NCI-H2029 (cell line): ENCODE results near the gene NEK8.

ENCODE experiments used
- DNase-seq: peaks from one replicate; lab custom pipeline; 2025; lab: John Stamatoyannopoulos, UW

NEK8 gene

GRCh38 chr17:28744972-28745785, 16.6 kb downstream of the NEK8 start:
- DNase-seq = peak; percentile 59

DNA sequence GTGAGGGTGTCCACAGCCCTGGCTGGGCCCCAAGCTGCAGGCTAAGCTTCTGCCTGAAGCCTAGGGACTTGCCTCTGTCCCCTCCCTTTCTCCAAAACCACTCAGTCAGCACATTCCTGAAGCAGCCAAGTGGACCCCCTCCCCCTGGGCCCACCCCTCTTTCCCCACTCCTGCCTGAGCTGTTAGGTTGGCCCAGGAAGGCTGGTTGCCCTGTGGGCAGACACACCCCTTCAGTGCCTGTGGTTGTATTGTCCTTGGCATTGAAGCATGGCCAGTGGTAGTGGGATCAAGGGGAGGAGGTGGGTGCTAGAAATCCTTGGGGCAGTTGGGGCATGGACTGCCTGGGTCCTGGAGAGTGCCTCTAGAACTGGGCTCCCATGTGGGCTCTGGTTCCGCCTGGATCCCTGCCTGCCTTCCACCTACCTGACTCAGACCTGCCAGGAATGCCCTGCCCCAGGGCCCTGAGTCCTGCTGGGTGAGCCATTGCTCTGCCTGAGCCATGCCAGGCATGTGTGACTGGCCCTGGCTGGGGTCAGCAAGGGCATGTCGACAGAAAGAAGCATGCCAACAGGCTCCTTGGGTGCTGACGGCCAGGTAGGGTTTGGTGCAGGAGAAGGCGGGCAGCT, 17.3 kb downstream of the NEK8 start:
- DNase-seq = no peak

DNA sequence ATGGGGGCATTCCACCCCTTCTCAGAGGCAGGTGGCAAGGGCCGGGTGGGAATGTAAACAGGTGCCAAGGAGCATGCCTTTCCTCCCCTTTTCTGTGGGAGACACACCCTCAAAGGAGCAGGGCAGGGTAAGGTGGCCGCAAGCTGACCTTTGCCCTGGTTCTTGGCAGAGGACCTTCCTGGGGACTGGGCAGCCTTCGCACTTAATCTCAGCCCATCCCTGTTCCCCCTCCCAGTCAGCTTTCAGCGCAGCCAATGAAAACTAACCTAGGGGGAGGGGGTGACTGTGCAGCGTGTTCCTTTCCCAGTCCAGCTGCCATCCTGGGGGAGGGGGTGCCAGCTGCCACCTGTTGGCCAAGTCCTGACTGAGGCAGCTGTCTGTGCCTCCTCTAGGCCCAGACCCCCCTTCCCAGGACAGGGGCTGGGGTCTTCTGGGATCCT, 18.0 kb downstream of the NEK8 start:
- peak; percentile 90 for DNase-seq

GRCh38 chr17:28747051-28747691, 18.6 kb downstream of the NEK8 start:
- peak; percentile 90 for DNase-seq

DNA sequence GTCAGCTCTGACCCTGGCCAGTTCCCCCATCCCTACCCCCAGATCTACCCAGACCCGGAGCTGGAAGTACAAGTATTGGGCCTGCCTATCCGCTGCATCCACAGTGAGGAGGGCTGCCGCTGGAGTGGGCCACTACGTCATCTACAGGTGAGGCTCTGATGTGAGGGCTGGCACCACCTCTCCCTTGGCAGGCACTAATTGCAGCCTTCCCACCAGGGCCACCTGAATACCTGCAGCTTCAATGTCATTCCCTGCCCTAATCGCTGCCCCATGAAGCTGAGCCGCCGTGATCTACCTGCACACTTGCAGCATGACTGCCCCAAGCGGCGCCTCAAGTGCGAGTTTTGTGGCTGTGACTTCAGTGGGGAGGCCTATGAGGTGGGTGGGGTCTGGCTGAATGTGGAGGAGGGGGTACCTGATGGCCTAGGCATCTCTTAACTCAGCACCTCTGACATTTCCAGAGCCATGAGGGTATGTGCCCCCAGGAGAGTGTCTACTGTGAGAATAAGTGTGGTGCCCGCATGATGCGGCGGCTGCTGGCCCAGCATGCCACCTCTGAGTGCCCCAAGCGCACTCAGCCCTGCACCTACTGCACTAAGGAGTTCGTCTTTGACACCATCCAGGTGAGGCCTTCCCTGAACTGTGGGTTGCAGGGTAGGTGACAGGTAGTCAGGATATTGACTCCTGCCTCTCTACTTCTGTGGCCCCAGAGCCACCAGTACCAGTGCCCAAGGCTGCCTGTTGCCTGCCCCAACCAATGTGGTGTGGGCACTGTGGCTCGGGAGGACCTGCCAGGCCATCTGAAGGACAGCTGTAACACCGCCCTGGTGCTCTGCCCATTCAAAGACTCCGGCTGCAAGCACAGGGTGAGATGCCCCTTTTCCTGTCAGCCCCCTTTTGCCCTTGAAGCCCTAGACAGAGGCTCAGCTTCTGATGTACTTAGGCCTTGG, 19.5 kb downstream of the NEK8 start:
- DNase-seq = no peak

- DNase-seq = no peak
These were observed 20.4 kb downstream of the NEK8 start for GRCh38 chr17:28748852-28749515.

DNA sequence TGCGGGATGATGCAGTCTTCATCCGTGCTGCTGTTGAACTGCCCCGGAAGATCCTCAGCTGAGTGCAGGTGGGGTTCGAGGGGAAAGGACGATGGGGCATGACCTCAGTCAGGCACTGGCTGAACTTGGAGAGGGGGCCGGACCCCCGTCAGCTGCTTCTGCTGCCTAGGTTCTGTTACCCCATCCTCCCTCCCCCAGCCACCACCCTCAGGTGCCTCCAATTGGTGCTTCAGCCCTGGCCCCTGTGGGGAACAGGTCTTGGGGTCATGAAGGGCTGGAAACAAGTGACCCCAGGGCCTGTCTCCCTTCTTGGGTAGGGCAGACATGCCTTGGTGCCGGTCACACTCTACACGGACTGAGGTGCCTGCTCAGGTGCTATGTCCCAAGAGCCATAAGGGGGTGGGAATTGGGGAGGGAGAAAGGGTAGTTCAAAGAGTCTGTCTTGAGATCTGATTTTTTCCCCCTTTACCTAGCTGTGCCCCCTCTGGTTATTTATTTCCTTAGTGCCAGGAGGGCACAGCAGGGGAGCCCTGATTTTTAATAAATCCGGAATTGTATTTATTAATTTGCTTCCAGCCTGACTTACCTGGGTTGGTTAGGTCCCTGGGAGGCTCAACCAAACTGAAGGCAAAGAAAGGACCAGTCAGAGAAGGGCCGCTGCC, 21.1 kb downstream of the NEK8 start:
- DNase-seq = no peak

GRCh38 chr17:28750178-28751047, 21.8 kb downstream of the NEK8 start:
- DNase-seq = peak; percentile 85

DNA sequence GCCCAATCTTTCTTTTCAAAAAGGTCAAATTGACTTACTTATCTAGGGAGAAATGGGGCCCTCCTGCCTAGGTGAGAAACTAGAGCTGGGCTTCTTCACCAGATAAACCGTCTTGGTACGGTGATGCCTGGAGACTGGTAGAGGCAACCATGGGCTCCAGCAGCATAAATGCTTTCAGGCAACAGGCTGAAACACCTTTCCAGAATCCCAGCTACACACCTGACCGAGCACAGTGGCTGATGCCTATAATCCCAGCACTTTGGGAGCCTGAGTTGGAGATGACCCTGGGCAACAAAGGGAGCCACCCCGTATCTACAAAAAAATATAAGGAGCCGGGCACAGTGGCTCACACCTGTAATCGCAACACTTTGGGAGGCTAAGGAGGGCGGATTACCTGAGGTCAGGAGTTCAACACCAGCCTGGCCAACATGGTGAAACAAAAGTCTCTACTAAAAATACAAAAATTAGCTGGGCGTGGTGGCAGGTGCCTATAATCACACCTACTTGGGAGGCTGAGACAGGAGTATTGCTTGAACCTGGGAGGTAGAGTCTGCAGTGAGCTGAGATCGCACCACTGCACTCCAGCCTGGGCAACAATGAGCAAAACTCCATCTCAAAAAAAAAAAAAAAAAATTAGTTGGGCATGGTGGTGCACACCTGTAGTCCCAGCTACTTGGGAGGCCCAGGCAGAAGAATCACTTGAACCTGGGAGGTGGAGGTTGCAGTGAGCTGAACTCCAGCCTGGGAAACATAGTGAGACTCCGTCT, 23.2 kb downstream of the NEK8 start:
- no peak for DNase-seq

- no peak for DNase-seq
These were observed 26.9 kb downstream of the NEK8 start for GRCh38 chr17:28755486-28755885.

- no peak for DNase-seq
These were observed 27.6 kb downstream of the NEK8 start for GRCh38 chr17:28756049-28756804.

DNA sequence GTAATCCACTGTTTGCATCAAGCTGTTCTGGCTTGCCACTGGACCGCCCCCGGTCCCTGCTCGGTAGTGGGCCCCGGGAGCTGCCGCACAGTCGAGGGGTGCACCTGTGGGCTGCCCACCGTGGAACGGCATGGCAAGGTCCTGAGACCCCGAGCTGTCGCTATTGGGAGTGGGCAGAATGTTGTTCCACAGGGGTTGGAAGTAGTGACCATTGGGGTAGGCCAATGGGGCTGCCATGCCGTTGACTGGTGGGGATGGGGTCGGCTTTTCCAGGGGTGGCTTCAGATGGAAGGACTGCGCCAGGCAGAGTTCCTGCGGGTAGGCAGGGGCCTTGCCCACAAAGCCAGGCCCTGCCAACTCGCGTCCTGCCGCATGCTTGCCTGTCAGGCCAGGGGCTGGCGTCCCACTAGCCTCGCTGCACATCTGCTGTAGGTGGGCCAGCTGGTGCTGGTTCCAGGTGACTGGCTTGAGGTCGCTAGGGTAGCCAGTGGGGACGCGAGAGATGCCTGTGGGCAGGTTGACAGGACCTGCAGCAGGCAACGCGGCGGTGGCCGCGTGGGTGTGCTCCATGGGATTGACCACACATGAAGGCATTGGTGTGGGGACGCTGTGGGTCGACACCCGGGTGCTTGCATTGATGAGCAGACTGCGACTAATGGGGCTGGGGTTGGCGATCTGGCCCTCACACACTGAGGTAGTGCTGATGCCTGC, 30.0 kb downstream of the NEK8 start:
- no peak for DNase-seq

DNA sequence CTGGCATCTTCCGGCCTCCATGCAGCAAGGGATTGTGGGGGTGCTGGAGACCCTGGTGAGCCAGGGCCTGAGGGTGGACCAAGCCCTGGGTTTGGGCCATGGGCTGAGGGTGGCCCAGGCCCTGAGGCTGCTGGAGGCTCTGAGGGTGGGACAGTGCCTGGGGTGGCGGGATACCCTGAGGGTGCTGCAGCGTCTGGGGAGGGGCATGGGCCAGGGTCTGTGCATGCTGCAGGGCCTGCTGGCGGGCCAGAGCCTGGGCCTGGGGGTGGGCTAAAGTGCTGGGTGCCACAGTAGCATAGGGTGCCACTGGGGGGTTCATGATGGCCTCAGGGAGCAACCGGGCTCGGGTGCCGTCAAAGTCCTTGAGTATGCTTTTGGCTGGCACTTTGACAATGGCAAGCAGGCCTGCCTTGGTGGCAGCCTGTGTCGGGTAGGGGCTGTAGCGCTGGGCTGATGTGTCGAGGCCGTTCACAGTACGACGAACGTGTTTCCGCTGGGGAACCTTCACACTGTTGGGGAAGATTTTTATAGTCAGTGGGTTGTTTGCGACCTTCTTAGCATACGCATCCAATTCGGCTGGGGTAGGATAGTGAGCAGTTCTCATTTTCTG, 30.8 kb downstream of the NEK8 start:
- DNase-seq = no peak

- peak; percentile 78 for DNase-seq
These were observed 32.3 kb downstream of the NEK8 start for GRCh38 chr17:28760601-28761562.

DNA sequence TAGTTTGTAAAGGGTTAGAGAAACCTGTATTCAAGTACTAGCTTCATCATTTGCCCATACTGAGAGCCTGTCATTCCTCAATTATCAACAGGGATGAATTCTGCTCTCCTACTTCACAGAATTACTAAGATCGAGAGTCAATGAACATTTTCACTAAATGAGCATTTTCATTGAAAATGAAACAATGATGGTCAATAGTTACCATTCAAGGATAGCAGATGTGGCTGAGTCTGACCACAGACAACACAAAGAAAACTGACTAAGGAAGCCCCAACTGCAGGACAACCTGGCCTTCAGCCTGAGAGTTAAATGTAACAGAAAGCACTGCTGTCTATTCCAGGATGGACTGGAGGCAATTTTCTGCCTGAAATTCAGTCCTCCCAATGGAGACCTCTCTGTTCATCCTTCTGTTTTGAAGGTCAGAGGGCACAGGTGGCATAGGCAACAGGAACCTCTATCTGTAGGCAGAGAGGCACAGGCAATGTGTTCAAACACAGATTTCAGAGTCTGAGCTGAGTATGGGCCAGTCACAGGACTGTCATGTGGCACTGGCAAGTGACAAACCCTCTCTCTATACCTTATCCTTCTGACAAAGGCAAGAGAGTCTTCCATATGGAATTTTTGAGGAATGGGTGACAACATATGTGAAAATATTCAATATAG, 34.7 kb downstream of the NEK8 start:
- no peak for DNase-seq
